Neural cell (in vitro differentiated cells): ENCODE data around the gene GSG1L. TPM values are rescaled to one million over a fixed set of nuclear protein-coding genes. Genes with fewer than 3 reads are reported as not detected.

Source experiments
- H2AFZ ChIP-seq: fragments of 200-600, 300-800 bp; sonication (generic), shearing (Covaris generic); 2 replicates; pipeline ENCODE4 v1.6.0; 2014; ENCODE audit warnings: low read depth, mild to moderate bottlenecking, antibody characterized with exemption, low read length, moderate library complexity
- H3F3A ChIP-seq: fragments of 200-600 bp; shearing (Covaris generic); 2 replicates; pipeline ENCODE4 v1.6.1; 2016; ENCODE audit warnings: mild to moderate bottlenecking, moderate library complexity, mixed read lengths, antibody characterized with exemption, low read length; ENCODE audit not compliant: insufficient read depth, poor library complexity, severe bottlenecking
- H3K27ac ChIP-seq: fragments of 200-600, 300-800 bp; sonication (generic), shearing (Covaris generic); 2 replicates; pipeline ENCODE4 v1.5.1; 2014; ENCODE audit warnings: mild to moderate bottlenecking, low read length, moderate library complexity
- H3K27me3 ChIP-seq: fragments of 300-800, 200-600 bp; sonication (generic), shearing (Covaris generic); 2 replicates; pipeline ENCODE4 v1.6.0; 2014; ENCODE audit warnings: mild to moderate bottlenecking, low read depth, low read length, moderate library complexity; ENCODE audit not compliant: insufficient read depth
- H3K36me3 ChIP-seq: fragments of 300-800, 200-600 bp; sonication (generic), shearing (Covaris generic); 2 replicates; pipeline ENCODE4 v1.5.1; 2014; ENCODE audit warnings: mild to moderate bottlenecking, antibody characterized with exemption, low read length, moderate library complexity; ENCODE audit not compliant: insufficient read depth
- H3K4me2 ChIP-seq: fragments of 300-800, 200-600 bp; sonication (generic), shearing (Covaris generic); 2 replicates; pipeline ENCODE4 v1.6.0; 2014; ENCODE audit warnings: mild to moderate bottlenecking, low read length
- H3K4me3 ChIP-seq: fragments of 300-800, 200-600 bp; sonication (generic), shearing (Covaris generic); 2 replicates; pipeline ENCODE4 v1.5.1; 2014; ENCODE audit warnings: mild to moderate bottlenecking, low read length, moderate library complexity
- H3K79me2 ChIP-seq: fragments of 200-600 bp; shearing (Covaris generic); replicated peaks from 2 replicates; pipeline ENCODE4 v1.6.0; 2014; ENCODE audit warnings: mild to moderate bottlenecking, low read length, moderate library complexity; ENCODE audit not compliant: insufficient read depth
- H3K9ac ChIP-seq: fragments of 300-800, 200-600 bp; sonication (generic), shearing (Covaris generic); 2 replicates; pipeline ENCODE4 v1.6.1; 2016; ENCODE audit warnings: mild to moderate bottlenecking, low read length, mixed read lengths
- H3K9me2 ChIP-seq: fragments of 200-600 bp; shearing (Covaris generic); 2 replicates; pipeline ENCODE4 v1.6.1; 2016; ENCODE audit warnings: mild to moderate bottlenecking, low read length, mixed read lengths; ENCODE audit not compliant: insufficient read depth
- H3K9me3 ChIP-seq: fragments of 200-600, 300-800 bp; sonication (generic), shearing (Covaris generic); 2 replicates; pipeline ENCODE4 v1.6.1; 2016; ENCODE audit warnings: mild to moderate bottlenecking, mixed run types, low read length, moderate library complexity, mixed read lengths
- H4K20me1 ChIP-seq: fragments of 200-600 bp; shearing (Covaris generic); 2 replicates; pipeline ENCODE4 v1.6.1; 2016; ENCODE audit warnings: mild to moderate bottlenecking, mixed run types; ENCODE audit not compliant: insufficient read depth
- EP300 ChIP-seq: fragments of 450-650 bp; conservative IDR thresholded peaks from 2 replicates; pipeline ENCODE4 v1.6.1; 2014; ENCODE audit warnings: antibody characterized with exemption, mild to moderate bottlenecking, moderate library complexity; ENCODE audit not compliant: poor library complexity, severe bottlenecking
- EZH2 ChIP-seq: fragments of 200-600, 300-800 bp; shearing (Covaris generic), sonication (generic); IDR thresholded peaks from 2 replicates; pipeline ENCODE4 v1.6.1; 2014; ENCODE audit warnings: antibody characterized with exemption, low read length, borderline replicate concordance, mild to moderate bottlenecking; ENCODE audit not compliant: insufficient read depth, poor library complexity, severe bottlenecking
- MXI1 ChIP-seq: fragments of 450-650 bp; conservative IDR thresholded peaks from 2 replicates; pipeline ENCODE4 v1.6.1; 2014; ENCODE audit warnings: antibody characterized with exemption, mild to moderate bottlenecking; ENCODE audit not compliant: poor library complexity, severe bottlenecking
- POLR2AphosphoS5 ChIP-seq: IDR thresholded peaks from 2 replicates; pipeline ENCODE4 v1.6.1; 2012
- RAD21 ChIP-seq: fragments of 450-650 bp; conservative IDR thresholded peaks from 2 replicates; pipeline ENCODE4 v1.6.1; 2014; ENCODE audit warnings: antibody characterized with exemption, mild to moderate bottlenecking, moderate library complexity
- SMC3 ChIP-seq: fragments of 450-650 bp; conservative IDR thresholded peaks from 2 replicates; pipeline ENCODE4 v1.6.1; 2014; ENCODE audit warnings: antibody characterized with exemption, mild to moderate bottlenecking, moderate library complexity; ENCODE audit not compliant: poor library complexity
- TAF1 ChIP-seq: IDR thresholded peaks from 2 replicates; pipeline ENCODE4 v1.6.1; 2012; ENCODE audit warnings: low read depth
- polyA plus RNA-seq: library from polyadenylated mRNA; depleted of rRNA; stranded (reverse); fragments of >200 nt; gene quantifications from 2 replicates; pipeline ENCODE4 v1.2.3, GENCODE V29; 2014
- TF ChIP-seq, protein P1 (sequence below): IDR thresholded peaks from 2 replicates; pipeline ENCODE4 v1.6.1; 2012; ENCODE audit warnings: borderline replicate concordance
- TF ChIP-seq, protein P2 (sequence below): fragments of 450-650 bp; IDR thresholded peaks from 2 replicates; pipeline ENCODE4 v1.5.1; 2014; ENCODE audit warnings: antibody characterized with exemption, mild to moderate bottlenecking, moderate library complexity; ENCODE audit not compliant: poor library complexity, severe bottlenecking

The GSG1L gene
- polyA plus RNA-seq, 1 donor from 2014 or later, result 0.85 TPM

DNA sequence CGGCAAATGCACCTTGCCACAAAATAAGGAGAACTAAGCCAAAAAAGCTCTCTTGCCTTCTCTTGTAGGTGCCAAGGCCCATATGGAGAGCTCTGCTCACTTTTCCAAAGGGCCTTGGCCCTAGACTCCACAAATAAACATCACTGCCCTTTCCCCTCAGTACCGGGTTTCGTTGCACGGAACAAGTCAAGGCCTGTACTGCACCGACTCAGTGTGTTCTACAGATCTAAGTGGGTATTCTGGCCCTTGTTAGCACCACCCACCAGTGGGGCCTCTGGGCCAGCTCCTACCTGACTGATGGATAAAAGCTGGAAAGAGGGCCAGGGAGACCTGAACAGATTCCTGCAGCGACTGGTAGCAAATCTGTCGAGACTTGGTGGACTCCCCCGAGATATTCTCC is 43.7 kb upstream of the GSG1L start:
- H3K4me3 ChIP-seq, result no peak overlapping the region
- no peak overlapping the region for H3K4me2 ChIP-seq
- H2AFZ ChIP-seq, result no peak overlapping the region
- no peaks in the 10 kb centered on the region for H3K27me3 ChIP-seq
- TF ChIP-seq TAF1, result no peak
- TF ChIP-seq POLR2AphosphoS5, result no peak
- TF ChIP-seq, protein P1, sequence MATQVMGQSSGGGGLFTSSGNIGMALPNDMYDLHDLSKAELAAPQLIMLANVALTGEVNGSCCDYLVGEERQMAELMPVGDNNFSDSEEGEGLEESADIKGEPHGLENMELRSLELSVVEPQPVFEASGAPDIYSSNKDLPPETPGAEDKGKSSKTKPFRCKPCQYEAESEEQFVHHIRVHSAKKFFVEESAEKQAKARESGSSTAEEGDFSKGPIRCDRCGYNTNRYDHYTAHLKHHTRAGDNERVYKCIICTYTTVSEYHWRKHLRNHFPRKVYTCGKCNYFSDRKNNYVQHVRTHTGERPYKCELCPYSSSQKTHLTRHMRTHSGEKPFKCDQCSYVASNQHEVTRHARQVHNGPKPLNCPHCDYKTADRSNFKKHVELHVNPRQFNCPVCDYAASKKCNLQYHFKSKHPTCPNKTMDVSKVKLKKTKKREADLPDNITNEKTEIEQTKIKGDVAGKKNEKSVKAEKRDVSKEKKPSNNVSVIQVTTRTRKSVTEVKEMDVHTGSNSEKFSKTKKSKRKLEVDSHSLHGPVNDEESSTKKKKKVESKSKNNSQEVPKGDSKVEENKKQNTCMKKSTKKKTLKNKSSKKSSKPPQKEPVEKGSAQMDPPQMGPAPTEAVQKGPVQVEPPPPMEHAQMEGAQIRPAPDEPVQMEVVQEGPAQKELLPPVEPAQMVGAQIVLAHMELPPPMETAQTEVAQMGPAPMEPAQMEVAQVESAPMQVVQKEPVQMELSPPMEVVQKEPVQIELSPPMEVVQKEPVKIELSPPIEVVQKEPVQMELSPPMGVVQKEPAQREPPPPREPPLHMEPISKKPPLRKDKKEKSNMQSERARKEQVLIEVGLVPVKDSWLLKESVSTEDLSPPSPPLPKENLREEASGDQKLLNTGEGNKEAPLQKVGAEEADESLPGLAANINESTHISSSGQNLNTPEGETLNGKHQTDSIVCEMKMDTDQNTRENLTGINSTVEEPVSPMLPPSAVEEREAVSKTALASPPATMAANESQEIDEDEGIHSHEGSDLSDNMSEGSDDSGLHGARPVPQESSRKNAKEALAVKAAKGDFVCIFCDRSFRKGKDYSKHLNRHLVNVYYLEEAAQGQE, result no peak
- no peak for TF ChIP-seq SMC3
- TF ChIP-seq MXI1, result no peak
- TF ChIP-seq EZH2, result no peak
- TF ChIP-seq, protein P2, sequence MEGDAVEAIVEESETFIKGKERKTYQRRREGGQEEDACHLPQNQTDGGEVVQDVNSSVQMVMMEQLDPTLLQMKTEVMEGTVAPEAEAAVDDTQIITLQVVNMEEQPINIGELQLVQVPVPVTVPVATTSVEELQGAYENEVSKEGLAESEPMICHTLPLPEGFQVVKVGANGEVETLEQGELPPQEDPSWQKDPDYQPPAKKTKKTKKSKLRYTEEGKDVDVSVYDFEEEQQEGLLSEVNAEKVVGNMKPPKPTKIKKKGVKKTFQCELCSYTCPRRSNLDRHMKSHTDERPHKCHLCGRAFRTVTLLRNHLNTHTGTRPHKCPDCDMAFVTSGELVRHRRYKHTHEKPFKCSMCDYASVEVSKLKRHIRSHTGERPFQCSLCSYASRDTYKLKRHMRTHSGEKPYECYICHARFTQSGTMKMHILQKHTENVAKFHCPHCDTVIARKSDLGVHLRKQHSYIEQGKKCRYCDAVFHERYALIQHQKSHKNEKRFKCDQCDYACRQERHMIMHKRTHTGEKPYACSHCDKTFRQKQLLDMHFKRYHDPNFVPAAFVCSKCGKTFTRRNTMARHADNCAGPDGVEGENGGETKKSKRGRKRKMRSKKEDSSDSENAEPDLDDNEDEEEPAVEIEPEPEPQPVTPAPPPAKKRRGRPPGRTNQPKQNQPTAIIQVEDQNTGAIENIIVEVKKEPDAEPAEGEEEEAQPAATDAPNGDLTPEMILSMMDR, result no peak
- no peak for TF ChIP-seq RAD21
- no peak for TF ChIP-seq EP300
- no peaks in the 10 kb centered on the region for H3K9me3 ChIP-seq
- H3K9me2 ChIP-seq, result no peaks in the 10 kb centered on the region
- H3K27ac ChIP-seq, result no peak overlapping the region
- peaks cover 4% of the 10 kb centered on the region for H3K36me3 ChIP-seq
- H4K20me1 ChIP-seq, result no peaks in the 10 kb centered on the region
- no peak overlapping the region for H3K9ac ChIP-seq
- no peaks in the 10 kb centered on the region for H3K79me2 ChIP-seq
- H3F3A ChIP-seq, result no peaks in the 10 kb centered on the region

DNA sequence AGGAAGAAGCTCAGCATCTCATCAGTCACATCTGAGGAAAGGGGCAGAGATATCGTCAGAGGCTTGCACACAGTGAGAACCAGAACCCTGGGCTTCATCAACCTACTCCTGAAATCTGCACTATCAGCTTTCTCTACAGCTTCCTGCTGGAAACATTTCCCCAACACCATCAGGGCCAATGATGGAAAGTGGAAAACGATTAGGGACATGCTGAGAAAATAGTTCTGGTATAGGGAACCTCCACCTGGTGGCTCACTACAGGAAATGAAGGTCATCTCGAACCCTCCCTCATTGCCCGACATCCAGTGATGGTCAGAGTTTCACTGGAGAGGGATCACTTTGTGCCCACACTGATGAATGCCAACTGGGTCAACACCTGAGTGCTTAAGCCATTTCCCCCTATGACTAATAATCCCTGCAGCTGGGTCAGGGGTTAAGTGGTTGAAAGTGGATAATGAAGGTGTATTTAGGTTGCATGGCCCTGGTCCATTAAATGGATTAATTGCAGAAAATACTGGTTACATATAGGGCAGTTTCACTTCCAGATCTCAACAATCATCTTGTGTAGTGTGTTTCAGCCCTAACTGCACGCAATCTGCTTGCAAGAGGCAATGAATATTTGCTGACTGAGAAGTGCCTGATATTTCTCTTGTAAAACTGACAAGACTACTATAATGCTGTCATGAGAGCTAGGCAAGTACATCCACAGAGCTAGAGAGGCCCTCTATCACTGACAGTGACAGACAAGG is 43.1 kb upstream of the GSG1L start:
- Histone ChIP-seq H3K27ac (no peak overlapping the region), H3K4me3 (no peak overlapping the region), H4K20me1 (no peaks in the 10 kb centered on the region), H3K9me3 (no peaks in the 10 kb centered on the region), H3K27me3 (no peaks in the 10 kb centered on the region), H3K9ac (no peak overlapping the region), H3K4me2 (no peak overlapping the region), H3F3A (no peaks in the 10 kb centered on the region), H3K9me2 (no peaks in the 10 kb centered on the region), H2AFZ (no peak overlapping the region), H3K36me3 (peaks cover 4% of the 10 kb centered on the region), H3K79me2 (no peaks in the 10 kb centered on the region)
- TF ChIP-seq EP300 (no peak), TAF1 (no peak), SMC3 (no peak), RAD21 (no peak)
- TF ChIP-seq, protein P2, result no peak
